Gastroesophageal sphincter (tissue), 4 donors: ENCODE results near the gene RIPK1. TPM values are rescaled to one million over a fixed set of nuclear protein-coding genes. Genes with fewer than 3 reads are reported as not detected.

Experiments
- ATAC-seq: fragments of 150-250 bp; one replicate; pipeline ENCODE4 v1.9.1; 2016; ENCODE audit warnings: mild to moderate bottlenecking, moderate library complexity
- H3K27ac ChIP-seq, 4 donors: fragments of 200-600 bp; sonication (generic) in 3 of 4; 1 replicate in 3 of 4; 2 replicates in 1 of 4; pipeline ENCODE4 v1.5.1; 2016 to 2019
- H3K27me3 ChIP-seq: fragments of 200-600 bp; sonication (generic); one replicate; pipeline ENCODE4 v1.5.1; 2019
- H3K36me3 ChIP-seq, 2 donors: fragments of 200-600 bp; sonication (generic); one replicate each; pipeline ENCODE4 v1.5.1; 2019; ENCODE audit warnings: control low read depth in 1 of 2
- H3K4me1 ChIP-seq, 3 donors: fragments of 200-600 bp; sonication (generic); 1 replicate in 2 of 3; 2 replicates in 1 of 3; pipeline ENCODE4 v1.5.1; 2016 to 2019; ENCODE audit warnings: control low read depth in 2 of 3
- H3K4me3 ChIP-seq, 2 donors: fragments of 200-600 bp; sonication (generic); one replicate each; pipeline ENCODE4 v1.5.1; 2019; ENCODE audit warnings: mild to moderate bottlenecking in 1 of 2, moderate library complexity in 1 of 2
- H3K9me3 ChIP-seq, 3 donors: fragments of 200-600 bp; sonication (generic); one replicate each; pipeline ENCODE4 v1.5.1; 2017 to 2019; ENCODE audit warnings: control low read depth in 2 of 3
- CTCF ChIP-seq, 4 experiments: fragments of 200-600 bp in 2 of 4; fragments of 450-650 bp in 2 of 4; sonication (generic) in 1 of 4; IDR thresholded peaks; one replicate each; pipeline ENCODE4 v1.5.1; 2017 to 2019; ENCODE audit warnings: antibody characterized with exemption in 4 of 4, mild to moderate bottlenecking in 2 of 4, moderate library complexity in 2 of 4
- EP300 ChIP-seq: sonication (generic); formaldehyde crosslinking; IDR thresholded peaks from one replicate; pipeline ENCODE4 v1.6.1; 2017; ENCODE audit warnings: antibody characterized with exemption, mild to moderate bottlenecking
- POLR2A ChIP-seq, 2 donors: fragments of 450-650 bp; IDR thresholded peaks; one replicate each; pipeline ENCODE4 v1.6.1; 2017; ENCODE audit warnings: antibody characterized with exemption in 2 of 2, mild to moderate bottlenecking in 2 of 2, moderate library complexity in 1 of 2
- POLR2AphosphoS5 ChIP-seq: sonication (generic); formaldehyde crosslinking; IDR thresholded peaks from one replicate; pipeline ENCODE4 v1.6.1; 2017; ENCODE audit warnings: antibody characterized with exemption
- WGBS, 2 donors: methylation state at CpG; one replicate each; pipeline ENCODE4 v1.1.5; 2018; ENCODE audit warnings: low coverage in 1 of 2; 5-methylcytosine and 5-hydroxymethylcytosine counted together
- total RNA-seq, 4 donors: library from RNA; depleted of rRNA; stranded (reverse); fragments of >200 nt; gene quantifications; one replicate each; pipeline ENCODE4 v1.1.0, GENCODE V29; 2016

Gene RIPK1
- total RNA-seq, 4 donors from 2014 or later, result 20.1 to 28.9 (median 25.7) TPM

DNA sequence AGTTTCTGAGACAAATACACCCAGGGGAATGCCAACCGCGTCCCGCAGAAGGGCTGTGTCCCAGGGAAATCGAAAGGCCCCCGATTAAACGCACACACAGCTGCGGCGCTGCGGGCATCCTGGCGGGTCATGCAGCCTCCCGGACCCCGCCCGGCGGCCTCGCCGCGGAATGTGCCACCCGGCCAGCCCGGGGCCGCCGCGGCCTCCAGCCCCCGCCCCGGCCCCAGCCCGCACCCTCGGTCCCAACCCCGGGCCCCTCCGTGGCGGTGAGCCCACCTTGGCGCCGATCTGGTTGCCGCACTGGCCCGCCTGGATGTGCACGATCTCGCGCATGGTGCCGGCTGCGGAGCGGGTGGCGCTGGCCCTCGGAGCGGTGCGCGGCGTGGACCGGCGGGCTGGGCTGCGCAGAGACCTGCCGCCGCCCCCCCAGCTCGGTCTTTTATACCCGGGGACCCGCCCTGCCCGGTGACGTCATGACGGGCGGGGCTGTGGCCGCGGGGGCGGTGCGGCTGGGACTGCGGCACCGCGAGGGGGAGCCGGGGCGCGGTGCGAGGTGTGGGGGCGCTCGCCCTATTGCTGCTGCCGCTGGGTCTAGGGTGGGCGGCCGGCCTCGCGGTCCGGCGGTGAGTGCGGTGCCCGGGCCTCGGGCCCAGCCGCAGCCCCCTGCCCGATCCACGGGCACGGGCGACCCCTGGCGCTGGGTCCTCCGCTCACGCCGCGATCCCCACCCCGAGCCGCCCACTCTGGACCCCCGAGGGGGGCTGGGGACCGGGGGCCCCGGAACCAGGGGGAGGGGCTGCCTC is 89.0 kb downstream of the RIPK1 start, which contains the start of gene TUBB2A:
TUBB2A (minus strand) TSS at position 414 of the 803 bp plus-strand sequence; CDS start at position 333, 81 bp downstream.
- WGBS, 2 donors, result 0% methylated on average over 1 of the region's 95 CpGs; no CpG with 5 or more reads in 1 of the 2 donors
- peaks cover 0 to 62% (median 4%) of the 10 kb centered on the region in 3 donors for H3K4me1 ChIP-seq
- peak; percentile 88 for ATAC-seq
- peak within 1 kb of the TSS; percentile 67 to 98 for H3K4me3 ChIP-seq
- H3K27me3 ChIP-seq, result no peaks in the 10 kb centered on the region
- peak within 1 kb of the TSS; percentile 92 to 100 (median 98) for H3K27ac ChIP-seq
- TF ChIP-seq POLR2A (IDR thresholded peaks at IDR 0.05) (peak; percentile 99), CTCF (IDR thresholded peaks at IDR 0.05) (peak in 3 of 4 experiments; percentile 56 to 77 (median 69)), POLR2AphosphoS5 (peak; percentile 98), EP300 (no peak)
- H3K9me3 ChIP-seq, result no peaks in the 10 kb centered on the region
- H3K36me3 ChIP-seq, result peaks cover 0 to 26% of the 10 kb centered on the region in 2 donors

DNA sequence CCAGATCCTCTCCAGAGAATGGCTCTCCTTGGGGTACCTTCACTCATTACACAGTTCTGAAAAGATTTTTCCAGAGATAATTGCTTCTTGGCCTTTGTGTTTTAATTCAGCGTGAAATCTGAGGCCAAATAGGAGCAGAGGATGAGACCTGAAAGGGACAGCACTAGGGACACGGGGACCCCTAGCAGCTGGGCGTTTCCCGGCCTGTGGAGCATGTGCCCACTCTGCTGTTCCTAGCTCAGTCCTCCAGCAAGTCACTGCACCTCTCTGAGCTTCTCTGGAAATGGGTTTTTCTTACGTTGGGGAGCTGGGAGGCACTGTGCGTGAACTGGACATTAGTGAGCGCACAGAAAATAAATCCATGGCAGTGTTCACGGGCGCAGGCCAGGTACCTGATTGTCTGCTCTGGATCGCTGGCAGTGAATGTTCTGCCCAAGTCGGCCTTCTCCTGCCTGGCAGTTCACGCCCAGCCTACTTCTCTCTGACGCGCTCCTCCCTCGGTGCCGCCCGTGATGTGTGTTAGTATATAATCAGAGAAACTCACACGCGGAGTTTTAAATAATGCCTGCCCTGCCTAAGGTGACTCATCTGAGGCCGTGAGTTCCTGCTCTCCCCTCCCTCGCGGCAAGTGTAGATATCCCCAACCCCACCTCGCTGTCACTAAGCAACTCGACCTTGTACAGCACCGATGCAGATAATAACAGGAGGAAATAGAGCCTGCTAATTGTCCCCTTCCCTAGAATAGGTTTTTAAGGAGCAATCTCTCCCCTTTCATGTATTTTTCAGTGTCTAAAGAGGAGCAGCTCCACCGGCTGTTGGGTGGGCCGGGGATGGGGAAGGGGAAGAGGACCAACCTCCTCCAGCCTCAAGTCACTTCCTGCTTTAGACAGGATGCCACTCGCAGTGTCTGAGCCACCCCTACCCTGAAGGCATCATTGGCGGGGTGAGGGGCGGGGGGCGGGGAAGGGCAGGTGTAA is 91.8 kb downstream of the RIPK1 start:
- ATAC-seq, result peak; percentile 13
- H3K4me3 ChIP-seq, result peak overlapping the region in 1 of 2 donors; percentile 2
- 19 to 58% methylated on average over 6 of the region's 31 CpGs for WGBS, 2 donors
- H3K27ac ChIP-seq, result peak overlapping the region; percentile 56 to 100 (median 98)
- H3K9me3 ChIP-seq, result no peaks in the 10 kb centered on the region
- H3K4me1 ChIP-seq, result peaks cover 0 to 74% (median 4%) of the 10 kb centered on the region in 3 donors
- no peaks in the 10 kb centered on the region for H3K27me3 ChIP-seq
- TF ChIP-seq POLR2A (IDR thresholded peaks at IDR 0.05) (peak in 1 of 2 donors; percentile 29), POLR2AphosphoS5 (peak; percentile 68), EP300 (no peak)
- H3K36me3 ChIP-seq, result peaks cover 0 to 6% of the 10 kb centered on the region in 2 donors

- Histone ChIP-seq H3K9me3 (no peaks in the 10 kb centered on the region), H3K27ac (peak overlapping the region; percentile 72 to 100 (median 95)), H3K4me3 (peak overlapping the region; percentile 75 to 89), H3K27me3 (no peaks in the 10 kb centered on the region), H3K36me3 (no peaks in the 10 kb centered on the region), H3K4me1 (peaks cover 0 to 57% (median 4%) of the 10 kb centered on the region in 3 donors)
- no peak for ATAC-seq
- 15 to 77% methylated on average over 4 to 6 of the region's 7 CpGs for WGBS, 2 donors
- no peak for TF ChIP-seq CTCF (IDR thresholded peaks at IDR 0.05)
- TF ChIP-seq EP300, result no peak
- no peak for TF ChIP-seq POLR2A (IDR thresholded peaks at IDR 0.05)
- TF ChIP-seq POLR2AphosphoS5, result no peak
Measured at GRCh38 chr6:3162067-3162497, 93.8 kb downstream of the RIPK1 start.

GRCh38 chr6:3162565-3163247 is 94.4 kb downstream of the RIPK1 start:
- ATAC-seq, result peak; percentile 82
- Histone ChIP-seq H3K27me3 (no peaks in the 10 kb centered on the region), H3K4me1 (peaks cover 0 to 57% (median 4%) of the 10 kb centered on the region in 3 donors), H3K9me3 (no peaks in the 10 kb centered on the region), H3K4me3 (peak overlapping the region; percentile 75 to 89), H3K36me3 (no peaks in the 10 kb centered on the region), H3K27ac (peak overlapping the region; percentile 72 to 100 (median 95))
- no peak for TF ChIP-seq EP300
- peak; percentile 54 to 73 for TF ChIP-seq POLR2A (IDR thresholded peaks at IDR 0.05)
- TF ChIP-seq CTCF (IDR thresholded peaks at IDR 0.05), result peak in 2 of 4 experiments; percentile 27 to 36
- TF ChIP-seq POLR2AphosphoS5, result peak; percentile 63
- no CpG with 5 or more reads among the region's 74 CpGs for WGBS, 2 donors
